ENCODE results near the gene TMEM167A. TPM values are rescaled to one million over a fixed set of nuclear protein-coding genes. Genes with fewer than 3 reads are reported as not detected.
"Not testable (repeated sequence)": the region's sequence is repeated elsewhere in the genome, so short reads cannot be mapped to it uniquely, and the experiment has no call there.

TMEM167A gene
- total RNA-seq, 1 donor from 2014 or later, result 92.8 TPM

- TF ChIP-seq CTCF (IDR thresholded peaks at IDR 0.05), result no peak
- no peak for ATAC-seq
- Histone ChIP-seq H3K27me3 (no peaks in the 10 kb centered on the region), H3K27ac (no peak overlapping the region), H3K36me3 (no peaks in the 10 kb centered on the region), H3K4me1 (peaks cover 23% of the 10 kb centered on the region), H3K9me3 (no peaks in the 10 kb centered on the region), H3K4me3 (no peak overlapping the region)
- intact Hi-C loops (cut with DNase I), result no loop called here
- DNase-seq, result no peak
These were observed 5.7 kb downstream of the TMEM167A start for GRCh38 chr5:83071286-83072051.

GRCh38 chr5:83069096-83069799, 7.9 kb downstream of the TMEM167A start:
- intact Hi-C loops (cut with DNase I), result no loop called here
- no peaks in the 10 kb centered on the region for H3K27me3 ChIP-seq
- peaks cover 23% of the 10 kb centered on the region for H3K4me1 ChIP-seq
- DNase-seq (no peak), ATAC-seq (no peak)
- no peaks in the 10 kb centered on the region for H3K36me3 ChIP-seq
- no peak overlapping the region for H3K4me3 ChIP-seq
- no peak overlapping the region for H3K27ac ChIP-seq
- no peaks in the 10 kb centered on the region for H3K9me3 ChIP-seq
- no peak for TF ChIP-seq CTCF (IDR thresholded peaks at IDR 0.05)

GRCh38 chr5:83067377-83067776, 9.8 kb downstream of the TMEM167A start:
- H3K9me3 ChIP-seq; H3K27ac ChIP-seq; H3K27me3 ChIP-seq; H3K4me3 ChIP-seq; DNase-seq; intact Hi-C loops (cut with DNase I); ATAC-seq; H3K36me3 ChIP-seq: not testable (repeated sequence)
- H3K4me1 ChIP-seq, result peaks cover 16% of the 10 kb centered on the region

- peaks cover 3% of the 10 kb centered on the region for H3K36me3 ChIP-seq
- H3K27me3 ChIP-seq, result no peaks in the 10 kb centered on the region
- no peak for TF ChIP-seq CTCF (IDR thresholded peaks at IDR 0.05)
- ATAC-seq (no peak), DNase-seq (no peak)
- no peak overlapping the region for H3K4me3 ChIP-seq
- no peaks in the 10 kb centered on the region for H3K9me3 ChIP-seq
- H3K27ac ChIP-seq, result no peak overlapping the region
- H3K4me1 ChIP-seq, result peaks cover 9% of the 10 kb centered on the region
- intact Hi-C loops (cut with DNase I), result no loop called here
These were observed 10.6 kb downstream of the TMEM167A start for GRCh38 chr5:83066548-83067110.

- H3K27me3 ChIP-seq, result no peaks in the 10 kb centered on the region
- peaks cover 11% of the 10 kb centered on the region for H3K36me3 ChIP-seq
- no peaks in the 10 kb centered on the region for H3K4me1 ChIP-seq
- no peak for TF ChIP-seq CTCF (IDR thresholded peaks at IDR 0.05)
- no peak overlapping the region for H3K4me3 ChIP-seq
- intact Hi-C loops (cut with DNase I), result no loop called here
- no peaks in the 10 kb centered on the region for H3K9me3 ChIP-seq
- H3K27ac ChIP-seq, result no peak overlapping the region
- DNase-seq, result no peak
- ATAC-seq, result no peak
These were observed 17.9 kb downstream of the TMEM167A start for GRCh38 chr5:83059341-83059740.

GRCh38 chr5:83058726-83059125, 18.5 kb downstream of the TMEM167A start:
- intact Hi-C loops (cut with DNase I), result no loop called here
- TF ChIP-seq CTCF (IDR thresholded peaks at IDR 0.05), result no peak
- H3K9me3 ChIP-seq, result no peaks in the 10 kb centered on the region
- no peaks in the 10 kb centered on the region for H3K4me1 ChIP-seq
- no peaks in the 10 kb centered on the region for H3K27me3 ChIP-seq
- H3K36me3 ChIP-seq, result peaks cover 11% of the 10 kb centered on the region
- DNase-seq, result no peak
- no peak for ATAC-seq
- H3K4me3 ChIP-seq, result no peak overlapping the region
- no peak overlapping the region for H3K27ac ChIP-seq

All from upper lobe of right lung (tissue), 1 donor.